IPS-NIHi11 (cell line): ENCODE measurements around the gene MDM4.
A peak's percentile ranks its signal among the peaks of the same experiment; 100 is the strongest.
"Not testable (repeated sequence)": the region's sequence is repeated elsewhere in the genome, so short reads cannot be mapped to it uniquely, and the experiment has no call there.

Source experiments
- DNase-seq: peaks from one replicate; pipeline ENCODE4 v3.0.0; 2012; ENCODE audit warnings: mixed read lengths, low spot score

MDM4 gene, protein sequence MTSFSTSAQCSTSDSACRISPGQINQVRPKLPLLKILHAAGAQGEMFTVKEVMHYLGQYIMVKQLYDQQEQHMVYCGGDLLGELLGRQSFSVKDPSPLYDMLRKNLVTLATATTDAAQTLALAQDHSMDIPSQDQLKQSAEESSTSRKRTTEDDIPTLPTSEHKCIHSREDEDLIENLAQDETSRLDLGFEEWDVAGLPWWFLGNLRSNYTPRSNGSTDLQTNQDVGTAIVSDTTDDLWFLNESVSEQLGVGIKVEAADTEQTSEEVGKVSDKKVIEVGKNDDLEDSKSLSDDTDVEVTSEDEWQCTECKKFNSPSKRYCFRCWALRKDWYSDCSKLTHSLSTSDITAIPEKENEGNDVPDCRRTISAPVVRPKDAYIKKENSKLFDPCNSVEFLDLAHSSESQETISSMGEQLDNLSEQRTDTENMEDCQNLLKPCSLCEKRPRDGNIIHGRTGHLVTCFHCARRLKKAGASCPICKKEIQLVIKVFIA

DNA sequence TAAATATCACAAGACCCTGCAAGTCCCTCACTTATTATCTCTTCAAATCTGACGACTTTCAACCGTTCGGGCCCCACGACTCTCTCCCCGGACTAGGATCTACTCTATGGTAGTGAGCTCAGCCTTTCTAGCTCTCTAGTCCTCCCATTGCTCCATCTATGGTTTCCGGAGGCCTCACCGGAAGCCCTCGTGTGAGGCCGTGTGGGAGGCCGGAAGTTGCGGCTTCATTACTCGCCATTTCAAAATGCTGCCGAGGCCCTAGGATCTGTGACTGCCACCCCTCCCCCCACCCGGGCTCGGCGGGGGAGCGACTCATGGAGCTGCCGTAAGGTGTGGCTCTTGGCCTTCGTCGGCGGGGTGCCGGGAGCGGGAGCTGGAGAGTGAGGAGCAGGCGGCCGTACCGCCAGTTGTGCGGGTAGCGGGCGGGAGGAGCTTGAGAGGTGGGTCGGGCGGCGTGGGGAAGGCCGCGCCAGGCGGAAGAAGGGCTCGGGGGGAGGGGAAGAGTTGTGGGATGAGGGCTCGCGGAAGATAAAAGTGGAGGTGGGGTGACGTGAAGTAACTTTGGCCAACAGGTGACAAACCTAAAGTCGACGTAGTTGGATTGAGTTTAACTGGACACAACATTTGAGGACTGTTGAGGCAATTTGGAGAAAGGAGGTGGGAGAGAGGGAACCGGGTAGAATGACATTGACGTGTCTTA, at the start of gene MDM4:
TSS of gene MDM4 (plus strand) at position 227 of the 700 bp plus-strand sequence. CDS start 9,113 bp downstream, outside the sequence.
- peak; percentile 94 for DNase-seq

- no peak for DNase-seq
Observed at GRCh38 chr1:204466416-204467405, 49.5 kb upstream of the MDM4 start.

GRCh38 chr1:204468206-204468605, 48.0 kb upstream of the MDM4 start:
- no peak for DNase-seq

- DNase-seq = no peak
Observed at GRCh38 chr1:204468766-204469302, 47.4 kb upstream of the MDM4 start.

GRCh38 chr1:204469304-204469703, 46.9 kb upstream of the MDM4 start:
- DNase-seq = no peak

DNA sequence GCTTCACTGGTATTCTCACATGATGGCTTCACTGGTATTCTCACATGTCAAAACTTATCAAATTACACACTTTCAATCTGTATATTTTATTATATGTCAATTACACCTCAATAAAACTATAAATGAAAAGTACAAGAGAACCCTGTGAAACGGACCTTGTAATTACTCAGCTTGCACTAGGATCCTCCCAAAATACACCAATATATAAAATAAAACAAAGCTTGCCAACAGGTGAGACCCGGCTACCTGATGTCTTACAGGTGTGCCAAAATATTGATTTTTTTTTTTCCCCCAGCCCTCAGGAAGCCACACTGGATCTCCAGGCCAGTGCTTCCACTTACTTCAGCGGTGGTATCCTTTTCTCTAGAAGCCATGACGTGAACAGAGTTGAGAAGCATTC, 44.5 kb upstream of the MDM4 start:
- DNase-seq = no peak

DNA sequence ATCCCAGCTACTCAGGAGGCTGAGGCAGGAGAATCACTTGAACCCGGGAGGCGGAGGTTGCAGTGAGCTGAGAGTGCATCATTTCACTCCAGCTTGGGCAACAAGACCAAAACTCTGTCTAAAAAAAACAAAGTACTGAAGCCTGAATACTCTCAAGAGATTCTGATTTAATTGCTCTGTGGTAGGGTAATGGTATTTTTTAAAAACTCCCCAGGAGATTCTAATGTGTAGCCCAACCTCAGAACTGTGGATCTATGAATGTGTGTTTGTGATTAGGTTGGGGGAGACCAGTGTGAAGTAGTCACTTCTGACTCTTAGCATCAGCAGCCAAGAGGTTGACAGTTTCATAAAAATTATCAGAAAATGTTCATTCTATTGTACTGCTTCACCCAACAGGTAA, 43.5 kb upstream of the MDM4 start:
- no peak for DNase-seq

GRCh38 chr1:204473400-204473965, 42.7 kb upstream of the MDM4 start:
- no peak for DNase-seq

DNA sequence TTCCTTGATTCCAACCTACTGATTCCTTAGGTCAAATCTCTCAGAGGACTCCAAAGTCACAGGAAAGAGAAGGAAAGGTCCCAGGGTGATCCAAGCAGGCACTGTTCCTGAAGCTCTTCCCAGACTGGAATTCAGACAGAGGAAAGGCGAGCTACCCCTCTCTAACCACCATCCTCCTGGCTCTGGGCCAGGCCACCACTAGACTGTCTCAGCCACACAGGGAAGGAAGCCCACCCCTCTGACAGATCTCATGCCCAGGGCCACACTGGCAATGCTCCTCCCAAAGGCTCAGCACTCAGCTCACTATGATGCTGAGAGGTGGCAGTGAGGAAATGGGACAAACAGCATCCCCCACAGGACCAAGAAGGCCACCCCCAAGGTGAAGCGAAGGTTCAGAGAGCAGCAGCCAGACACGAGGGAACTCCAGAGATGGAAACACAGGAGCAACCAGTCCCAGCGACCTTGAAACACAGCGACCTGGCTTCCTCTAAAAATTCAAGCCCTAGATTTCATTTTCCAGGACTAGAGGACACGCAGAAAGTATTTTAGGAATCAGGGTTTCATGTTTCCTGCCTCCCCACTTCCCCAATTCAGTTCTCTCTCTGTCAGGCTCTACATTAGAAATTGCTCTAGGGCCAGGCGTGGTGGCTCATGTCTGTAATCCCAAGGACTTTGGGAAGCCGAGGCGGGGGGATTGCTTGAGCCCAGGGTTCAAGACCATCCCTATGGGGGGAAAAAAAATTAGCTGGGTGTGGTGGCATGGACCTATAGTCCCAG, 40.4 kb upstream of the MDM4 start:
- DNase-seq = no peak

DNA sequence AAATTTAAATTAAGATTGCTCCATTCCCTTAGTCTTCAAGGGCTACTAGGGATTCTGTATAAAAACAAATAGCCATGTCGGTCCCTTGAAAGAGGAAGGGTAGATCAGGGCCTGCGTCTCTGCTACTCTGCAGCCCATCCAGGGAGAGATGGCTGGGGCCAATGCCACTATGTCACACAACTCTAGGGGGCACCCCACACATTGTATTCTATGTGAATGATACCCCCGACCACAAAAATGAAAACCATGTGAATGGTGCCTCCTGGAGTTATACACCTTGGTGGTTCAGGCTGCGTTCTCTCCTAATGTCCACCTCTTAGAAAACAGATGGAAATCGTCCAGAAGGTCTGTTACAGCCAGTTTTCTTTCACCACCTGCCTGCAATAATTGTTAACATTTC, 39.6 kb upstream of the MDM4 start:
- no peak for DNase-seq

- DNase-seq = no peak
Observed at GRCh38 chr1:204477036-204477740, 39.0 kb upstream of the MDM4 start.

DNA sequence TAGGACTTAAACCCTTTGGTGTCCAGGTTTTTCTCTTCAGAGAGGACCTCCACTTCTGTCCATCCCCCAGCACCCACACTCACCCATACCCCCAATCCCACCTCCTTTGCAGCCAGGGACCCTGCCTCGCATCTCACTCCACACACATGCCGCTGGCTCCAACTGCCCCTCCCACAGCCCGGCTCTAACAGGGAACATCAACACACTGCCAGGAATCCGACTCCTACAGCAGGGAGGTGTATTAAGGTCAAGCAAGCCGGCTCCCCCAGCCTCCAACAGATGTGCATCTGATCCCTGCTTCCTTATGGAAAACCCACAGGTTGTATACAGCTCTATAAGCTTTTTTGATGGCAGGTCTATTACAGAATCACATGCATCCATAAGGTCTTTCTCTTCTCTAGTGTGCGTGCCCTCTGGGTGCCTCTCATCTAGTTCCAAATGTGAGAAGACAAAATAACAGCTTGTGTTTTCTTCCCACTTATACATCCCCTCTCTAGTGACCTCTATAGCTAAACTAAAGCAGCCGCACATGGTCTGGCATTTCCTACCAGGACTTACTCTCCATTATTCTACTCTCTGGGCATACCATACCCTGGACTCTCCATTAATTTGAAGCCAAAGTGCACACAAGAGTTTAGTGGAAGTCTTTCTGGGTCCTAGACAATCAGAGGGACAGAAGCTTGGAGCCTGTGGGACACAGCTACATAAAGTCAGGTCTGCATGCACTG, 37.9 kb upstream of the MDM4 start:
- no peak for DNase-seq

DNA sequence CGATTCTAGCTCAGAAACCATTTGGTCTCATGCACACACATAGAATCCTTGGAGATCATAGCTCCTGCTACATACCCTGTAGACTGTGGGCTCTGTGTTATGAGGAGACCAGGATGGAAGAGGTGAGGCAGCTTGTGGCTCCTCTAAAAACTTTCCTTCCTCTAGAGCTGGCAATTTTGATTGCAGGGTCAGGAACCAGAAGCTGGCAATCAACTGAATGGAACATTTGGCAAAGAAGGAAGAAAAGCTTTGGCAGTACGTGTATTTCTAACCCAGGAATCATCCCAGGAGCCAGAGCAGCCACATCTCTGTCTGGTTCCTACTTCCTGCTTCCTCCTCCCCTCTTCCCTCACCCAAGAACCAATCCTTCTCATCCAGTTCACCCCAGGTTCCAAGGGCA, 37.3 kb upstream of the MDM4 start:
- DNase-seq = no peak

DNA sequence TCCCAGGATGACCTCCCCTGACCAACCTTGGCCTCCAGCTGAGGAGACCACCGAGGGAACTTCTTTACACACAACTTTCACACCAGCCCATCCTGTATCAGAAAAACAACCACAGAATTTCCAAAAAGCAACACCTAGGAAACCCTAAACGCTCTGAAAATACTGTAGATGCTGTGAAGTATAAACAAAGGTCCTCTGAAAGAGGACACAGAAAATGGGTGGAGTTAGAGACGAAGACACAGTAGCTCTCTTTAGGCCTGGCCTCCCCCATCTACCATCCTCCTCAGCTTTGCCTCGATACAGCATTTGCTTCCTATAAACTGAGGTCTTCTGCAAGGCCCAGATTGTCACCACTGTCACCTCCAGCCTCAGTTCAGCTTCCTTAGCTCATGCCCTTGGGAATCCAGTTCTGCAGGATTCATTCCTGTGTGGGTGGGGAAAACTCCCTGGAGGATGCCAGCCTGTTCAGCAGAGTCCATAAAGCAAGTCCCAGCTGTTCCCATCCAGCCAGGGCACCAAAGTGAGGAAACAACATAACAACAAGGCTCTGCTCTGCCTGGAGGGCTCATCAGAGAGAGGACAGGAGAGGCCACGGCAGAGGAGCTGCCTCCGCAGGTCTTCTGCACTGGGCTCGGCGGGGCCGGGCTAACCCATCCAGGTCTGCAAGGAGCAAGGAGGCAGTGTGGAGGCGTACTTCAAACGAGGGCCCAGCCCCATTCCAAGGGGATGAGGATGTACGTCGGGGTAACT, 36.6 kb upstream of the MDM4 start:
- DNase-seq = no peak

- DNase-seq = no peak
Observed at GRCh38 chr1:204480515-204480914, 35.7 kb upstream of the MDM4 start.

GRCh38 chr1:204483791-204484190, 32.4 kb upstream of the MDM4 start:
- DNase-seq = no peak

DNA sequence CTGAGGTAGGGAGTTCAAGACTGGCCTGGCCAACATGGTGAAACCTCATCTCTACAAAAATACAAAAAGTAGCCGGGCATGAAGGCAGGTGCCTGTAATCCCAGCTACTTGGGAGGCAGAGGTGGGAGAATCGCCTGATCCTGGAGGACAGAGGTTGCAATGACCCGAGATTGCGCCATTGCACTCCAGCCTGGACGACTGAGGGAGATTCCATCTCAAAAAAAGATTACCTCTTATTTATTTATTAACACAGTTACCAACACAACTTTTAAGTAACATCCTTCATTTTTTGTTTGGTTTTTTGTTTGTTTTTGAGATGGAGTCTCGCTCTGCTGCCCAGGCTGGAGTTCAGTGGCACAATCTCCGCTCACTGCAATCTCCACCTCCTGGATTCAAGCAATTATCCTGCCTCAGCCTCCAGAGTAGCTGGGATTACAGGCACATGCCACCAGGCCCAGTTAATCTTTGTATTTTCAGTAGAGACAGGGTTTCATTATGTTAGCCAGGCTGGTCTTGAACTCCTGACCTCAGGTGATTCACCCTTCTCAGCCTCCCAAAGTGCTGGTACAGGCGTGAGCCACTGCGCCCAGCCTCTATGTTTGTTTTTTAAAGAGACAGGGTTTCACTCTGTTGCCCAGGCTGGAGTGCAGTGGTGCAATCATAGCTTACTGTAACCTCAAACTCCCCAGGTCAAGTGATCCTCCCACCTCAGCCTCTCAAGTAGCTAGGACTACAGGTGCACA, 29.5 kb upstream of the MDM4 start:
- not testable (repeated sequence) for DNase-seq

DNA sequence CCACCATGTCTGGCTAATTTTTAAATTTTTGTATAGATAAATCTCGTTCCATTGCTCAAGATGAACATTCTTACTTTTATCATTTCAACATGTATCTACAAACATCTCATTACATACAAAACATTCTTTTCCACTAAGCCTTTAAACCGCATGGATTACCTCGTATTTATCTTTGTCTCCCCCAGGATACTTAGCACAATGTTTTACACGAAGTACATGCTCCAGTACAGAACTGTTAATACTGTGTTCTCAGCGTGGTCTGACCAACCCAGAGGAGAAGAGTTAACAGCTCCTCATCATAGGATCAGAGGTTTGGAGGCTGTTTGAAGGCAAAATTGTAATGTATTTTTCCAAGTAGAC, 29.0 kb upstream of the MDM4 start:
- DNase-seq = no peak
